K562 (cell line): ENCODE measurements around the gene ZNF668. TPM values are rescaled to one million over a fixed set of nuclear protein-coding genes. Genes with fewer than 3 reads are reported as not detected.

Experiments
- ARHGAP35 ChIP-seq: fragments of 450-650 bp; IDR thresholded peaks from 2 replicates; pipeline ENCODE4 v1.6.1; 2018; ENCODE audit not compliant: partially characterized antibody
- ATF7 ChIP-seq: fragments of 450-650 bp; IDR thresholded peaks from 2 replicates; pipeline ENCODE4 v1.7.1; 2014; ENCODE audit warnings: mild to moderate bottlenecking, moderate library complexity
- CCAR2 ChIP-seq: fragments of 200-400 bp; formaldehyde crosslinking; IDR thresholded peaks from 2 replicates; pipeline ENCODE4 v1.6.1; 2017; ENCODE audit warnings: mild to moderate bottlenecking, low read depth, low read length
- CREM ChIP-seq: IDR thresholded peaks from 2 replicates; pipeline ENCODE4 v1.6.1; 2014; ENCODE audit warnings: antibody characterized with exemption, low read depth
- GABPB2 ChIP-seq: fragments of 250-450 bp; sonication (Bioruptor Pico); conservative IDR thresholded peaks from 2 replicates; pipeline ENCODE4 v1.5.1; 2021; ENCODE audit warnings: mild to moderate bottlenecking
- GATA2 ChIP-seq: sonication (generic); formaldehyde crosslinking; IDR thresholded peaks from 2 replicates; pipeline ENCODE4 v1.4.0; 2020; ENCODE audit warnings: mild to moderate bottlenecking, missing genetic modification reagents
- HMGXB4 ChIP-seq: sonication (generic); formaldehyde crosslinking; IDR thresholded peaks from 2 replicates; pipeline ENCODE4 v1.8.1; 2023; ENCODE audit warnings: mild to moderate bottlenecking, missing genetic modification reagents
- MBD2 ChIP-seq: sonication (generic); IDR thresholded peaks from 2 replicates; pipeline ENCODE4 v1.6.1; 2016; ENCODE audit warnings: low read depth, borderline replicate concordance
- PHB ChIP-seq: fragments of 250-450 bp; sonication (Bioruptor Pico); IDR thresholded peaks from 2 replicates; pipeline ENCODE4 v1.5.0; 2021
- PREB ChIP-seq: sonication (generic); formaldehyde crosslinking; IDR thresholded peaks from 2 replicates; pipeline ENCODE4 v1.8.1; 2023; ENCODE audit warnings: mild to moderate bottlenecking, missing genetic modification reagents
- RBM17 ChIP-seq: fragments of 200-400 bp; formaldehyde crosslinking; IDR thresholded peaks from 2 replicates; pipeline ENCODE4 v1.6.1; 2017; ENCODE audit warnings: low read depth, mild to moderate bottlenecking, low read length, borderline replicate concordance
- ZNF444 ChIP-seq: fragments of 250-450 bp; sonication (Bioruptor Pico); IDR thresholded peaks from 2 replicates; pipeline ENCODE4 v1.4.0; 2020; ENCODE audit warnings: mild to moderate bottlenecking, moderate library complexity
- ZNF507 ChIP-seq: conservative IDR thresholded peaks from 2 replicates; pipeline ENCODE4 v1.6.1; 2017; ENCODE audit warnings: missing genetic modification characterization, missing compliant biosample characterization
- ZNF699 ChIP-seq: fragments of 250-450 bp; sonication (Bioruptor Pico); IDR thresholded peaks from 2 replicates; pipeline ENCODE4 v1.8.0; 2021; ENCODE audit warnings: mild to moderate bottlenecking, moderate library complexity; ENCODE audit not compliant: insufficient replicate concordance
- polyA plus RNA-seq, 8 experiments: library from polyadenylated mRNA; depleted of rRNA in 4 of 8; stranded (reverse) in 5 of 8; unstranded in 3 of 8; fragments of >200 nt; fragmentation: Nextera tagmentation in 2 of 8; fragmentation: Illumina TruSeq in 1 of 8; extraction: Ambion mirVana in 2 of 8; extraction: Trizol in 1 of 8; gene quantifications; 2 replicates each; pipeline versions ENCODE4 v1.2.1 to v1.2.3, GENCODE V29; 2011 to 2014; ENCODE audit warnings: inconsistent platforms in 1 of 8, missing spikeins in 1 of 8
- total RNA-seq, 7 experiments: library from RNA; depleted of rRNA in 6 of 7; stranded (reverse); fragments of >200 nt in 6 of 7; fragmentation: Illumina TruSeq in 2 of 7; extraction: Trizol in 2 of 7; gene quantifications; 2 replicates each; pipeline versions ENCODE4 v1.2.1 to v1.2.3, GENCODE V29; 2011 to 2021; ENCODE audit warnings: low replicate concordance in 1 of 7
- TF ChIP-seq, protein P1 (sequence below): sonication (generic); IDR thresholded peaks from 2 replicates; pipeline ENCODE4 v1.6.1; 2016
- TF ChIP-seq, protein P2 (sequence below): fragments of 250-450 bp; sonication (Bioruptor Pico); IDR thresholded peaks from 2 replicates; pipeline ENCODE4 v1.5.0; 2021
- TF ChIP-seq, protein P3 (sequence below): fragments of 200-800 bp; sonication (Bioruptor generic); IDR thresholded peaks from 2 replicates; pipeline ENCODE4 v1.6.1; 2017; ENCODE audit warnings: missing genetic modification characterization, missing compliant biosample characterization

ZNF668 gene
- total and polyA plus RNA-seq, 9 of the 15 experiments (the other 6 are each of a cell fraction or from before 2014, with no cell fraction given) = 0.04 to 15.3 (median 3.8) TPM; not detected in 1

- TF ChIP-seq, protein P1, sequence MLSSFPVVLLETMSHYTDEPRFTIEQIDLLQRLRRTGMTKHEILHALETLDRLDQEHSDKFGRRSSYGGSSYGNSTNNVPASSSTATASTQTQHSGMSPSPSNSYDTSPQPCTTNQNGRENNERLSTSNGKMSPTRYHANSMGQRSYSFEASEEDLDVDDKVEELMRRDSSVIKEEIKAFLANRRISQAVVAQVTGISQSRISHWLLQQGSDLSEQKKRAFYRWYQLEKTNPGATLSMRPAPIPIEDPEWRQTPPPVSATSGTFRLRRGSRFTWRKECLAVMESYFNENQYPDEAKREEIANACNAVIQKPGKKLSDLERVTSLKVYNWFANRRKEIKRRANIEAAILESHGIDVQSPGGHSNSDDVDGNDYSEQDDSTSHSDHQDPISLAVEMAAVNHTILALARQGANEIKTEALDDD = no peak
- TF ChIP-seq ARHGAP35 (no peak), PHB (CRISPR knock-in tag) (no peak), GATA2 (CRISPR knock-in tag) (no peak), ZNF699 (CRISPR knock-in tag) (no peak), GABPB2 (CRISPR knock-in tag) (no peak), CCAR2 (no peak), RBM17 (no peak), ZNF507 (tag) (no peak), ZNF444 (CRISPR knock-in tag) (no peak), MBD2 (peak; percentile 51; the same call in 1 of the 2 replicates), CREM (peak; percentile 95), PREB (no peak), HMGXB4 (CRISPR knock-in tag) (no peak), ATF7 (peak; percentile 92)
- TF ChIP-seq, protein P2, sequence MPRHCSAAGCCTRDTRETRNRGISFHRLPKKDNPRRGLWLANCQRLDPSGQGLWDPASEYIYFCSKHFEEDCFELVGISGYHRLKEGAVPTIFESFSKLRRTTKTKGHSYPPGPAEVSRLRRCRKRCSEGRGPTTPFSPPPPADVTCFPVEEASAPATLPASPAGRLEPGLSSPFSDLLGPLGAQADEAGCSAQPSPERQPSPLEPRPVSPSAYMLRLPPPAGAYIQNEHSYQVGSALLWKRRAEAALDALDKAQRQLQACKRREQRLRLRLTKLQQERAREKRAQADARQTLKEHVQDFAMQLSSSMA (CRISPR knock-in tag) = peak; percentile 66; the same call in 1 of the 2 replicates
- TF ChIP-seq, protein P3, sequence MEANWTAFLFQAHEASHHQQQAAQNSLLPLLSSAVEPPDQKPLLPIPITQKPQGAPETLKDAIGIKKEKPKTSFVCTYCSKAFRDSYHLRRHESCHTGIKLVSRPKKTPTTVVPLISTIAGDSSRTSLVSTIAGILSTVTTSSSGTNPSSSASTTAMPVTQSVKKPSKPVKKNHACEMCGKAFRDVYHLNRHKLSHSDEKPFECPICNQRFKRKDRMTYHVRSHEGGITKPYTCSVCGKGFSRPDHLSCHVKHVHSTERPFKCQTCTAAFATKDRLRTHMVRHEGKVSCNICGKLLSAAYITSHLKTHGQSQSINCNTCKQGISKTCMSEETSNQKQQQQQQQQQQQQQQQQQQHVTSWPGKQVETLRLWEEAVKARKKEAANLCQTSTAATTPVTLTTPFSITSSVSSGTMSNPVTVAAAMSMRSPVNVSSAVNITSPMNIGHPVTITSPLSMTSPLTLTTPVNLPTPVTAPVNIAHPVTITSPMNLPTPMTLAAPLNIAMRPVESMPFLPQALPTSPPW (CRISPR knock-in tag) = peak; percentile 34; the same call in 1 of the 2 replicates
These were observed 34.2 kb upstream of the ZNF668 start, which contains the start of gene BCKDK (continued) for GRCh38 chr16:31108035-31108793.
